GM23248 (cell line): ENCODE results near the gene USP51. TPM values are rescaled to one million over a fixed set of nuclear protein-coding genes. Genes with fewer than 3 reads are reported as not detected.
"Not testable (repeated sequence)": the region's sequence is repeated elsewhere in the genome, so short reads cannot be mapped to it uniquely, and the experiment has no call there.

Source experiments
- DNase-seq: peaks from one replicate; pipeline ENCODE4 v3.0.0-alpha.2; 2015
- H2AFZ ChIP-seq: fragments of 200-600 bp; sonication (generic); 2 replicates; pipeline ENCODE4 v1.6.1; 2016; ENCODE audit warnings: antibody characterized with exemption
- H3F3A ChIP-seq: fragments of 200-600 bp; sonication (generic); 2 replicates; pipeline ENCODE4 v1.6.1; 2016; ENCODE audit warnings: mild to moderate bottlenecking, antibody characterized with exemption, mixed run types; ENCODE audit not compliant: insufficient read depth
- H3K27ac ChIP-seq: fragments of 200-600 bp; sonication (generic); 2 replicates; pipeline ENCODE4 v1.5.1; 2016; ENCODE audit warnings: mild to moderate bottlenecking
- H3K27me3 ChIP-seq: fragments of 200-600 bp; sonication (generic); replicated peaks from 2 replicates; pipeline ENCODE4 v1.6.1; 2016; ENCODE audit warnings: mild to moderate bottlenecking; ENCODE audit not compliant: insufficient read depth
- H3K36me3 ChIP-seq: fragments of 200-600 bp; sonication (generic); 2 replicates; pipeline ENCODE4 v1.6.1; 2016; ENCODE audit warnings: low read depth, mild to moderate bottlenecking
- H3K4me1 ChIP-seq: fragments of 200-600 bp; sonication (generic); 2 replicates; pipeline ENCODE4 v1.6.1; 2016; ENCODE audit warnings: mild to moderate bottlenecking; ENCODE audit not compliant: insufficient read depth
- H3K4me2 ChIP-seq: fragments of 200-600 bp; sonication (generic); one replicate; pipeline ENCODE4 v1.6.1; 2016; ENCODE audit warnings: mild to moderate bottlenecking; ENCODE audit not compliant: unreplicated experiment
- H3K4me3 ChIP-seq: fragments of 200-600 bp; sonication (generic); 2 replicates; pipeline ENCODE4 v1.5.1; 2016; ENCODE audit warnings: mild to moderate bottlenecking
- H3K79me2 ChIP-seq: fragments of 200-600 bp; sonication (generic); 2 replicates; pipeline ENCODE4 v1.6.1; 2016; ENCODE audit warnings: mild to moderate bottlenecking; ENCODE audit not compliant: insufficient read depth
- H3K9ac ChIP-seq: fragments of 200-600 bp; sonication (generic); 2 replicates; pipeline ENCODE4 v1.6.1; 2016; ENCODE audit warnings: mild to moderate bottlenecking
- H3K9me2 ChIP-seq: fragments of 200-600 bp; sonication (generic); 2 replicates; pipeline ENCODE4 v1.6.1; 2016; ENCODE audit warnings: mixed run types, mild to moderate bottlenecking, moderate library complexity; ENCODE audit not compliant: insufficient read depth
- H3K9me3 ChIP-seq: fragments of 200-600 bp; sonication (generic); one replicate; pipeline ENCODE4 v1.6.1; 2017; ENCODE audit warnings: low read depth
- H4K20me1 ChIP-seq: fragments of 200-600 bp; sonication (generic); 2 replicates; pipeline ENCODE4 v1.6.0; 2016; ENCODE audit not compliant: insufficient read depth
- EZH2 ChIP-seq: fragments of 200-600 bp; sonication (generic); IDR thresholded peaks from 2 replicates; pipeline ENCODE4 v1.6.1; 2018; ENCODE audit warnings: antibody characterized with exemption, mild to moderate bottlenecking; ENCODE audit not compliant: insufficient read depth, poor library complexity, severe bottlenecking
- EZH2phosphoT487 ChIP-seq: fragments of 200-600 bp; sonication (generic); IDR thresholded peaks from 2 replicates; pipeline ENCODE4 v1.6.1; 2018; ENCODE audit warnings: antibody characterized with exemption, moderate library complexity, mild to moderate bottlenecking, low read depth; ENCODE audit not compliant: insufficient read depth
- WGBS, 2 experiments: methylation state at CpG; one replicate each; pipeline ENCODE4 v1.1.6; 2015 to 2017; ENCODE audit warnings: low lambda C conversion rate in 2 of 2, low coverage in 1 of 2; ENCODE audit errors: missing lambda C conversion rate in 2 of 2; 5-methylcytosine and 5-hydroxymethylcytosine counted together
- in situ Hi-C: fragments of 300-500 bp; cut with MboI; formaldehyde crosslinking; loops from 2 replicates; pipeline ENCODE4 v1.15.0; 2020
- polyA plus RNA-seq: library from polyadenylated mRNA; unstranded; fragments of >200 nt; fragmentation: Nextera tagmentation; extraction: Ambion mirVana; gene quantifications from 2 replicates; pipeline ENCODE4 v1.2.1, GENCODE V29; 2016
- total RNA-seq: library from RNA; depleted of rRNA; stranded (reverse); fragments of >200 nt; shearing (Covaris generic); gene quantifications from 2 replicates; pipeline ENCODE4 v1.2.3, GENCODE V29; 2014

The USP51 gene
- total and polyA plus RNA-seq, 2 experiments from 2014 or later = 0.48 to 1.1 TPM

DNA sequence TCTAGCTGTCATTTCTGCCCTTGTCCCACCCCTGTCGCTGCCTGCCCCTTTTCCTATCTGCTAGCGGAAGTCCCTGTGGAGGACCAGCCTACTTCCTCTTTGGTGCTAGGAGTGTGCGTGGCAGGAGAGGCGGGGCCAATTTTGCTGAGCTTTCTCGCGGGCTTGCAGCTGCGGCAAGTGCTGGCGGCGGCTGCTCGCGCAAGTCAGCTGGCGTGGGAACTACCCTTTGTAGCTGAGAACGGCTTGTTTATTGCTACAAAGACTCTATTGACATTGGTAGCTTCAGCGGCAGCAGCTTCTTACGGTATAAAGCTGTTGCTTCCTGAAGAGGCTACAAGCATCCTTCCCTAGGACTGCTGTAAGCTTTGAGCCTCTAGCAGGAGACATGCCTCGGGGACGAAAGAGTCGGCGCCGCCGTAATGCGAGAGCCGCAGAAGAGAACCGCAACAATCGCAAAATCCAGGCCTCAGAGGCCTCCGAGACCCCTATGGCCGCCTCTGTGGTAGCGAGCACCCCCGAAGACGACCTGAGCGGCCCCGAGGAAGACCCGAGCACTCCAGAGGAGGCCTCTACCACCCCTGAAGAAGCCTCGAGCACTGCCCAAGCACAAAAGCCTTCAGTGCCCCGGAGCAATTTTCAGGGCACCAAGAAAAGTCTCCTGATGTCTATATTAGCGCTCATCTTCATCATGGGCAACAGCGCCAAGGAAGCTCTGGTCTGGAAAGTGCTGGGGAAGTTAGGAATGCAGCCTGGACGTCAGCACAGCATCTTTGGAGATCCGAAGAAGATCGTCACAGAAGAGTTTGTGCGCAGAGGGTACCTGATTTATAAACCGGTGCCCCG is 37.4 kb downstream of the USP51 start, which contains the start of gene MAGEH1:
TSS of gene MAGEH1 (plus strand) at position 138 of the 843 bp plus-strand sequence. CDS start at position 386, 248 bp downstream.
- Histone ChIP-seq H3K36me3 (no peaks in the 10 kb centered on the region), H4K20me1 (no peaks in the 10 kb centered on the region), H3K9me2 (no peaks in the 10 kb centered on the region), H2AFZ (peak within 1 kb of the TSS; percentile 94), H3K9me3 (no peaks in the 10 kb centered on the region), H3K4me3 (peak within 1 kb of the TSS; percentile 96), H3F3A (no peaks in the 10 kb centered on the region), H3K9ac (peak within 1 kb of the TSS; percentile 96), H3K27ac (peak within 1 kb of the TSS; percentile 93), H3K4me2 (peak within 1 kb of the TSS; percentile 82), H3K79me2 (peaks cover 11% of the 10 kb centered on the region), H3K27me3 (no peaks in the 10 kb centered on the region), H3K4me1 (no peaks in the 10 kb centered on the region)
- TF ChIP-seq EZH2 = no peak
- TF ChIP-seq EZH2phosphoT487 = no peak
- DNase-seq = peak; percentile 87
- 1 to 2% methylated on average over 36 to 39 of the region's 43 CpGs for WGBS, 2 experiments
- in situ Hi-C loops = no loop called here

DNA sequence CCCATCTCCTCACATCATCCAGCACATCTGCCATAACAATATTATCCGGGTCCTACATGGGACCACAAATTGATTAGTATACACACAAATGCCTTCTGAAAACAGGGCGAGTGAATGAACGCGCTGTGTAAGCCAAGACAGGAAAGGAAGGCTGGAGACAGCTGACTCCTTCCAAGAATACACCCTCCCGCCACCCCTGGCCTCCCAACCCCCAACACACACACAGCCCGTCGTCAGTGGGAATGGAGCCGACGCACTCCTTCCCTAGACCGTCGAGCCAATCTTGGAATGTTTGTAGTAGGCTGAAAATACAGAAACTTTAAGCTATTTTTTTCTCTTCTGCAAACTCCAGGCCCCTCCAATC is 38.0 kb downstream of the USP51 start:
- WGBS, 2 experiments = 0% methylated on average over 9 to 10 of the region's 11 CpGs
- Histone ChIP-seq H3K9ac (peak overlapping the region; percentile 96), H3K4me3 (peak overlapping the region; percentile 96), H3K79me2 (peaks cover 11% of the 10 kb centered on the region), H3F3A (no peaks in the 10 kb centered on the region), H4K20me1 (no peaks in the 10 kb centered on the region), H2AFZ (peak overlapping the region; percentile 94), H3K36me3 (no peaks in the 10 kb centered on the region), H3K9me3 (no peaks in the 10 kb centered on the region), H3K4me2 (peak overlapping the region; percentile 82), H3K9me2 (no peaks in the 10 kb centered on the region), H3K4me1 (no peaks in the 10 kb centered on the region), H3K27me3 (no peaks in the 10 kb centered on the region), H3K27ac (peak overlapping the region; percentile 93)
- in situ Hi-C loops = no loop called here
- no peak for TF ChIP-seq EZH2
- no peak for TF ChIP-seq EZH2phosphoT487
- no peak for DNase-seq

DNA sequence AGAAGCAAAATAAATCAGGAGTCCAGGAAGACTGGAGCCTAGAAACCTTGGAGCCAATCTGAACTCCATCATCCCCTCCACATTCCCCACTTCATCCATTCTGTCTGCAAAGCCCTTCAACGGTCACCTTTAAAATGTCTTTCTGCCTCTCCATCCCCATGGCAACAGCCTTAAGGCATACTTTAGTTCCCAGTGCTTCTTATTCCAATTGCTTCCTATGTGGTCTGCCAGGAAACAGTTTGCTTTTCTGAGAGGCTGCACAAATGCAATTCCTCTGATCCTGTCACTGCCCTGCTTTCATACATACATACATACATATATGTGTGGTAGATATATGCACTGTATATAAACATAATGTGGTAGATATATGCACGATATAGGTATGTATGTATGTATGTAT is 38.5 kb downstream of the USP51 start:
- Histone ChIP-seq H3K9me3 (no peaks in the 10 kb centered on the region), H4K20me1 (no peaks in the 10 kb centered on the region), H3K4me1 (no peaks in the 10 kb centered on the region), H3K27me3 (no peaks in the 10 kb centered on the region), H3K79me2 (peaks cover 11% of the 10 kb centered on the region), H3K9me2 (no peaks in the 10 kb centered on the region), H3K4me2 (no peak overlapping the region), H3K36me3 (no peaks in the 10 kb centered on the region), H3F3A (no peaks in the 10 kb centered on the region), H3K4me3 (peak overlapping the region; percentile 96), H3K9ac (peak overlapping the region; percentile 96; the same call in 1 of the 2 replicates), H3K27ac (peak overlapping the region; percentile 93; the same call in 1 of the 2 replicates), H2AFZ (peak overlapping the region; percentile 94; the same call in 1 of the 2 replicates)
- WGBS, 2 experiments = 0 to 8% methylated on average over 2 of the region's 2 CpGs
- DNase-seq = peak; percentile 4
- in situ Hi-C loops = no loop called here
- no peak for TF ChIP-seq EZH2phosphoT487
- no peak for TF ChIP-seq EZH2

DNA sequence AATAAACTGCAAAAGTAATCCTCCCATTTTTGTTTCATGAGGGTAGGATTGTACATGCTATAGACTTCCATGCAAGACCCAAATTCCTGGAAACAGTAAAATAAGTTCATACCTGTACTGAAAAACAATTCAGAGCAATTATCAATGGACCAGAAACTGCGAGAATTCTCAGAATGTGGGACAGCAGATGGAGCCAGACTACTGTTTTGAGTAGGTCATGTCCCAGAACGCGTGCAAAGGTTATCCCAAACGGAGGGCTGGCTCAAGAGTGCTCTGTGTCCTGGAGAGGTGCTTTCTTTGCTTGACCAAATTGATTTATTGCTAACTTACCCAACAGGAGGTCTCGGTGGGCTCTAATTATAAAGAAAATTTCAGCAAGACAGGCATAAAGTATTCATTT is 39.4 kb downstream of the USP51 start:
- no peak overlapping the region for H3K9ac ChIP-seq
- H3K27ac ChIP-seq = no peak overlapping the region
- WGBS, 2 experiments = 0 to 7% methylated on average over 5 of the region's 5 CpGs
- TF ChIP-seq EZH2 (no peak), EZH2phosphoT487 (no peak)
- no peaks in the 10 kb centered on the region for H3K9me3 ChIP-seq
- no peak overlapping the region for H3K4me3 ChIP-seq
- in situ Hi-C loops = no loop called here
- no peaks in the 10 kb centered on the region for H3F3A ChIP-seq
- DNase-seq = peak; percentile 35
- H4K20me1 ChIP-seq = no peaks in the 10 kb centered on the region
- H3K4me2 ChIP-seq = no peak overlapping the region
- no peaks in the 10 kb centered on the region for H3K27me3 ChIP-seq
- no peaks in the 10 kb centered on the region for H3K36me3 ChIP-seq
- no peaks in the 10 kb centered on the region for H3K4me1 ChIP-seq
- H3K9me2 ChIP-seq = no peaks in the 10 kb centered on the region
- H3K79me2 ChIP-seq = peaks cover 11% of the 10 kb centered on the region
- H2AFZ ChIP-seq = 0 out of 2 replicates have a peak overlapping the region, but pooled peaks have one; percentile 94

DNA sequence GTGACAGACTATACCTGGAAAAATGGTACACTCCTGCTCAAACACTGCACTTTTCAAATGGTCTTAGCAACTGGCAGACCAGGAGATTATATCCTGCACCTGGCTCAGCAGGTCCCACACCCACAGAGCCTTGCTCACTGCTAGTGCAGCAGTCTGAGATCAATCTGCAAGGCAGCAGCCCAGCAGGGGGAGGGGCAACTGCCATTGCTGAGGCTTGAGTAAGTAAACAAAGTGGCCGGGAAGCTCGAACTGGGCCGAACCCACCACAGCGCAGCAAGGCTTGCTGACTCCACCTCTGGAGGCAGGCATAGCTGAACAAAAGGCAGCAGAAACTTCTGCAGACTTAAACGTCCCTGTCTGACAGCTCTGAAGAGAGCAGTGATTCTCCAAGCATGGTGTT is 46.2 kb downstream of the USP51 start:
- H3K4me2 ChIP-seq, H2AFZ ChIP-seq, H3K27me3 ChIP-seq, H3K79me2 ChIP-seq, H4K20me1 ChIP-seq, H3K36me3 ChIP-seq, H3K4me3 ChIP-seq, H3K27ac ChIP-seq, H3K9ac ChIP-seq, H3K9me2 ChIP-seq, H3K9me3 ChIP-seq, H3F3A ChIP-seq, H3K4me1 ChIP-seq, DNase-seq, in situ Hi-C loops: not testable (repeated sequence)
- 21 to 50% methylated on average over 2 of the region's 5 CpGs for WGBS, 2 experiments
